Neural progenitor cell (in vitro differentiated cells): ENCODE measurements around the gene CAPG. TPM values are rescaled to one million over a fixed set of nuclear protein-coding genes. Genes with fewer than 3 reads are reported as not detected.

Experiments used
- DNase-seq: peaks from one replicate; pipeline ENCODE4 v3.0.0-alpha.2; 2016; ENCODE audit warnings: low spot score
- H2AFZ ChIP-seq: fragments of 200-600 bp; sonication (generic); replicated peaks from 2 replicates; pipeline ENCODE4 v1.6.1; 2016; ENCODE audit warnings: antibody characterized with exemption
- H3F3A ChIP-seq: fragments of 200-600 bp; sonication (generic); 2 replicates; pipeline ENCODE4 v1.6.1; 2016; ENCODE audit warnings: antibody characterized with exemption, low read depth
- H3K27ac ChIP-seq: fragments of 200-600 bp; sonication (generic); 2 replicates; pipeline ENCODE4 v1.5.1; 2016; ENCODE audit warnings: mild to moderate bottlenecking
- H3K27me3 ChIP-seq: fragments of 200-600 bp; sonication (generic); 2 replicates; pipeline ENCODE4 v1.6.1; 2016; ENCODE audit warnings: mild to moderate bottlenecking, moderate library complexity
- H3K36me3 ChIP-seq: fragments of 200-600 bp; sonication (generic); 2 replicates; pipeline ENCODE4 v1.5.1; 2016
- H3K4me1 ChIP-seq: fragments of 200-600 bp; sonication (generic); 2 replicates; pipeline ENCODE4 v1.6.1; 2016; ENCODE audit warnings: mixed run types
- H3K4me2 ChIP-seq: fragments of 200-600 bp; sonication (generic); 2 replicates; pipeline ENCODE4 v1.6.1; 2016
- H3K4me3 ChIP-seq: fragments of 200-600 bp; sonication (generic); 2 replicates; pipeline ENCODE4 v1.5.1; 2016
- H3K79me2 ChIP-seq: fragments of 200-600 bp; sonication (generic); 2 replicates; pipeline ENCODE4 v1.6.1; 2016; ENCODE audit warnings: low read depth
- H3K9ac ChIP-seq: fragments of 200-600 bp; sonication (generic); 2 replicates; pipeline ENCODE4 v1.6.1; 2016
- H3K9me3 ChIP-seq: fragments of 200-600 bp; sonication (generic); 2 replicates; pipeline ENCODE4 v1.5.1; 2016; ENCODE audit warnings: low read depth
- H4K20me1 ChIP-seq: fragments of 200-600 bp; sonication (generic); 2 replicates; pipeline ENCODE4 v1.6.1; 2016; ENCODE audit warnings: low read depth
- H3K27ac Mint-ChIP-seq: 3 replicates; pipeline ENCODE4 v1.8.0; 2021; ENCODE audit warnings: mixed read lengths
- H3K27me3 Mint-ChIP-seq: 2 replicates; pipeline ENCODE4 v1.8.0; 2022; ENCODE audit warnings: low read depth, mild to moderate bottlenecking, inconsistent platforms, moderate library complexity, mixed read lengths; ENCODE audit not compliant: insufficient read depth
- H3K36me3 Mint-ChIP-seq: 3 replicates; pipeline ENCODE4 v1.8.0; 2021; ENCODE audit warnings: mixed read lengths
- H3K4me1 Mint-ChIP-seq: 3 replicates; pipeline ENCODE4 v1.8.0; 2021; ENCODE audit warnings: mixed read lengths
- H3K4me3 Mint-ChIP-seq: 3 replicates; pipeline ENCODE4 v1.8.0; 2021; ENCODE audit warnings: mild to moderate bottlenecking, moderate library complexity, mixed read lengths
- H3K9me3 Mint-ChIP-seq: 3 replicates; pipeline ENCODE4 v1.8.0; 2020; ENCODE audit warnings: mixed read lengths
- CTCF ChIP-seq: fragments of 200-600 bp; sonication (generic); IDR thresholded peaks from 2 replicates; pipeline ENCODE4 v1.5.1; 2017; ENCODE audit warnings: antibody characterized with exemption, mild to moderate bottlenecking
- EZH2 ChIP-seq: fragments of 200-600 bp; sonication (generic); IDR thresholded peaks from 2 replicates; pipeline ENCODE4 v1.6.1; 2017; ENCODE audit warnings: antibody characterized with exemption, mild to moderate bottlenecking, moderate library complexity
- EZH2phosphoT487 ChIP-seq: fragments of 200-600 bp; sonication (generic); IDR thresholded peaks from 2 replicates; pipeline ENCODE4 v1.6.1; 2017; ENCODE audit warnings: antibody characterized with exemption
- total RNA-seq: library from RNA; depleted of rRNA; stranded (reverse); fragments of >200 nt; gene quantifications from 2 replicates; pipeline ENCODE4 v1.2.3, GENCODE V29; 2015; ENCODE audit warnings: low replicate concordance

Gene CAPG
- total RNA-seq, 1 donor from 2014 or later = 23.9 TPM

- no peak overlapping the region for H2AFZ ChIP-seq
- peaks cover 2% of the 10 kb centered on the region for H3K27me3 Mint-ChIP-seq
- H3K27ac ChIP-seq = no peak overlapping the region
- H3K4me2 ChIP-seq = no peak overlapping the region
- peaks cover 9% of the 10 kb centered on the region for H3K79me2 ChIP-seq
- no peaks in the 10 kb centered on the region for H3K9me3 Mint-ChIP-seq
- H3K36me3 Mint-ChIP-seq = peaks cover 20% of the 10 kb centered on the region
- no peaks in the 10 kb centered on the region for H3K36me3 ChIP-seq
- no peaks in the 10 kb centered on the region for H4K20me1 ChIP-seq
- peaks cover 3% of the 10 kb centered on the region for H3K4me1 ChIP-seq
- H3K27me3 ChIP-seq = no peaks in the 10 kb centered on the region
- no peak overlapping the region for H3K27ac Mint-ChIP-seq
- no peak for TF ChIP-seq EZH2phosphoT487
- TF ChIP-seq EZH2 = no peak
- no peak for TF ChIP-seq CTCF
- H3K4me3 ChIP-seq = no peak overlapping the region
- no peaks in the 10 kb centered on the region for H3K9me3 ChIP-seq
- peaks cover 19% of the 10 kb centered on the region for H3K4me1 Mint-ChIP-seq
- no peak overlapping the region for H3K4me3 Mint-ChIP-seq
- no peak for DNase-seq
- H3F3A ChIP-seq = no peaks in the 10 kb centered on the region
- no peak overlapping the region for H3K9ac ChIP-seq
Measured at GRCh38 chr2:85357736-85358135, 52.4 kb downstream of the CAPG start.

- H3K4me2 ChIP-seq = no peak overlapping the region
- peaks cover 3% of the 10 kb centered on the region for H3K4me1 ChIP-seq
- Mint-ChIP-seq H3K27ac (no peak overlapping the region), H3K9me3 (no peaks in the 10 kb centered on the region), H3K4me3 (peak overlapping the region; percentile 43), H3K36me3 (peaks cover 15% of the 10 kb centered on the region), H3K4me1 (peaks cover 20% of the 10 kb centered on the region), H3K27me3 (no peaks in the 10 kb centered on the region)
- H4K20me1 ChIP-seq = no peaks in the 10 kb centered on the region
- DNase-seq = no peak
- TF ChIP-seq EZH2 = no peak
- TF ChIP-seq EZH2phosphoT487 = no peak
- TF ChIP-seq CTCF = no peak
- H2AFZ ChIP-seq = no peak overlapping the region
- H3K27me3 ChIP-seq = no peaks in the 10 kb centered on the region
- H3K4me3 ChIP-seq = no peak overlapping the region
- H3K36me3 ChIP-seq = no peaks in the 10 kb centered on the region
- H3K27ac ChIP-seq = no peak overlapping the region
- H3F3A ChIP-seq = no peaks in the 10 kb centered on the region
- peaks cover 9% of the 10 kb centered on the region for H3K79me2 ChIP-seq
- no peaks in the 10 kb centered on the region for H3K9me3 ChIP-seq
- no peak overlapping the region for H3K9ac ChIP-seq
Measured at GRCh38 chr2:85356186-85356585, 54.0 kb downstream of the CAPG start.

- Mint-ChIP-seq H3K4me1 (peaks cover 20% of the 10 kb centered on the region), H3K4me3 (peak overlapping the region; percentile 100), H3K27ac (no peak overlapping the region), H3K9me3 (no peaks in the 10 kb centered on the region), H3K36me3 (peaks cover 19% of the 10 kb centered on the region), H3K27me3 (peaks cover under 1% of the 10 kb centered on the region)
- no peak for DNase-seq
- no peaks in the 10 kb centered on the region for H3K9me3 ChIP-seq
- H3K9ac ChIP-seq = peak overlapping the region; percentile 47
- peaks cover 9% of the 10 kb centered on the region for H3K79me2 ChIP-seq
- H3K4me3 ChIP-seq = peak overlapping the region; percentile 62
- no peak overlapping the region for H2AFZ ChIP-seq
- H4K20me1 ChIP-seq = no peaks in the 10 kb centered on the region
- TF ChIP-seq CTCF = no peak
- TF ChIP-seq EZH2 = no peak
- no peak for TF ChIP-seq EZH2phosphoT487
- H3K27ac ChIP-seq = no peak overlapping the region
- H3K4me2 ChIP-seq = peak overlapping the region; percentile 89
- H3F3A ChIP-seq = no peaks in the 10 kb centered on the region
- H3K36me3 ChIP-seq = no peaks in the 10 kb centered on the region
- H3K4me1 ChIP-seq = peaks cover 3% of the 10 kb centered on the region
- H3K27me3 ChIP-seq = no peaks in the 10 kb centered on the region
Measured at GRCh38 chr2:85355521-85355920, 54.6 kb downstream of the CAPG start.
